ENCODE results near the gene SHISA8. TPM values are rescaled to one million over a fixed set of nuclear protein-coding genes. Genes with fewer than 3 reads are reported as not detected.

Gene SHISA8
- total RNA-seq, 1 experiment from 2014 or later: not detected

DNA sequence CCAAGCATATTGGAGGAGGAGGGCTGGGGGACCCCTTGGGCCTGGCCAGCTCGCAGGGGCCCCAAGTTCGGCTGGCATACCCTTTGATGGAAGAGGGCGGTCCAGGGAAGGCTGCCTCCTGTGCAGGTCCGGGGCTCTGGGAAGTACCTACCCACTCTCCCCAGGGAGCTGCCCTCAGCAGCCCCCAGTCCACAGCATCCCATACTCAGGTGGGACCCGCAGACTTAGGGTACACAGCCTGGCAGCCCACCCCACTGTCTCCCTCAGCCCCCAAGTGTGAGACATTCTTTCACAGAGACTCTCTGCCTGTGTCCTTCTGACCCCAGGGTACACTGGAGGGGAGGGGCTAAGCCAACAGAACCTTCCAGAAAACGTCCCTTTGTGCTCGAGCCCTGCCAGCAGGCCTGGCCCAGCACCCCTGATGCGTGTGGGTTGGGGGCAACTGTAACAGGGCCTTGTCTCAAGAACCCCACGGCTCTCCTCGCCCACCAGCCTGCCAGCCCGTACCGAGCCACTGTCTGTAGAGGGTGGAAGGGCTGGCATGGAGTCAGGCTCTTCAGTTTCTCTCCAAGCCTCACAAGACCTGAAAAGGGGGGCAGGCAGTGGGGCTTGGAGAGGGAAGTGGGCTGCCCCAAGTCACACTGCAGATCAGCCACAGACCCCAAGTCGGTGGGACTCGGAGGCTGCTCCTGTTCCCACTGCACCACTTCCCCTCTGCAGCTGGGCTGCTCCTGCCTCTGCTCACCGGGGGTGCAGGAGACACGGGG lies 18.7 kb upstream of the SHISA8 start:
- DNase-seq (ENCODE audit: low read depth): no peak

DNA sequence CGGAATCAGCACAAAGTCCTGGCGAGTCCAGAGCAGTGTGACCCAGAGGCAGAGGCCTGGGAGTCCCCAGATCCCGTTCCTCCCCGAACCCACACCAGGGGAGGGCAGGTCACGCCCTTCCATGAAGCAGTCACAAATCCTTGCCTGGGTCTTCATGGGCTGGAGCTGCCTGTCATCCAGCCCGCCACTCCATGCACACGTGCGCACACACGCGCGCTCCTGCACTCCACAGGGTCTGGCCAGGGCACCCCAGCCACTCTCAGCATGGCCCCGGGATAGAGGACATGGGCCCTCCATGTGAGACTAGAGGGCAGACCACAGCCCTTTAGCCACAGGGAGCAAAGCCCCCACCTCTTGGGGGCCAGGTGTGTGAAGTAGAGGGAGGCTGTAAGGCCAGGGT lies 17.5 kb upstream of the SHISA8 start:
- DNase-seq (ENCODE audit: low read depth): no peak

DNA sequence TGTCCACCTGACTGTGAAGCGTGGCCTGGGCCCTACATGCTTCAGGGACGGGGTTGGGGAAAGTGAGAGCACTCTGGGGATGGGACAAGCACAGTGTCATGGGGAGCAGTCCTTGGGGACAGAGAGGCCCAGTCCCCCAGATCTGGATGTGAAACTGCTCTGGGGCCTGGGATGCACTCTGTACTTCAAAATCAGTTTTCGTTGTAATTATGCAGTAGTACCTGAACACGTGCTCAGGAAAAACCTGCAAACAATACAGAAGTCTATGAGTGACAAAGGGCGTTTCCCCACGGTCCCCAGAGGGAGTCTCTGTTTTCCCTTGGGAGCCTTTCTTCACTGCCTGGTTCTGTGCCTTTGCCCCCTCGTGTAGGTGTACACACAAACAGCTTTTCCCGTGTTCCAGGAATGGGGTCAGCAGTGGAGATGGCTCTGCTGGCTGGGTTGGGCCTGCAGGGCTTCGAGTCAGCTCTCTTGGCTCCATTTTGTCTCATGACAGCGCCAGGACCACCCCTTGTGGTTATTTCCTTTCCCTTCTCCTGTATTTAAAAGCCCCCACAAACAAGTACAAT lies 16.9 kb upstream of the SHISA8 start:
- DNase-seq (ENCODE audit: low read depth): no peak

DNA sequence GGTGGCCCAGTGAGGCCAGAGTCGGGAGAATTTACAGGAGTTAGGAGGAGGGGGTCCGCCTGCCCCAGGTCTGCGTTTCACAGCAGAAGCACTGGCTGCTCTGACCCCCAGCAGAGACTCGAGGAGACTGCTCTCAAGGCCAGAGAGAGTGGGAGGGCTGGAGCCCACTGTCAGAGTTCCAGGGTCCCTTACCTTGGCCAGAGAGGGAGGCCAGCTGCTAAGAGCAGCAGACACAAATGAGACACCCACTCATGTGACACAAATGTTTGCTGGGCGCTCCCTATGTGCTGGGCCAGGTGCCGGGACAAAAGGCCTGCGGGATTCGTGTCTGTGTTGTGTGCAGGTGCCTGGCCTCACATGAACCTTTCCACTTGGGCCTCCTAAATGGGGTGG lies 14.5 kb upstream of the SHISA8 start:
- no peak for DNase-seq (ENCODE audit: low read depth)

DNA sequence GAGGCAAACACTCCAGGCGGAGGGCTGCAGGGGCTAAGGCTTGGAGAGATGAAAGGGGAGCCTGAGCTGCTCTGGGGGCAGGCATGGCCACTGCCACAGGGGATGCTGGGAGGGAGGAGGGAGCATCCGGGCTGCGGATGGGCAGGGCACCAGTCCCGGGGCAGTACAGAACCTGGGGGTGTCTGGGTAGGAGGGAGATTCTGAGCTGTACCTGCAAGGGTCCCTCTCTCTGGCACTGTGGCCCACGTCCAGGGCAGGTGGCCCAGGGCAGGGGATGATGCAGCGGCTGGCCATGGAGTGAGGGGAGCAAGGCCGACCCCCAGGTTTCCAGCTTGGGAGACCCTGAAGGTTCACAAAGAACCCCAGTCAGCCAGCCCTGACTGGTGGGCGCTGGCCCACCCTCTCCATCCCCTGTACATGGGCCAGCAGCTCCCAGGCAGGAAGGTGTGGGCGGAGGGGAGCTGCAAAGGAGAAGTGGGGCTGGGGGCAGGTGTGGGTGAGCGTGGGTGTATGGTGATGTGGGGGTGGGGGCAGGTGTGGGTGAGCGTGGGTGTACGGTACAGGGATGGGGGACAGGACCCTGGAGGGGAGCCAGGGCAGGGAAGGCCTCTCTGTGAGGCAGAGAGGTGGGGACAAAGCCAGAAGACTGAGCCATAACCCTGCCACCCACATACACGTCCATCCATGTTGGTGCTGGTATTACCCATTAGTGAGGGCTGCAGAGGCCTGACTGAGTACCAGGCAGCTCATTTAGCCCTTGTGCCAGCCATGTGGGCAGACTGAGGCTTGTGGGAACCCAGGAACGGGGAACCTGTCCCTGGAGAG lies 13.9 kb upstream of the SHISA8 start:
- DNase-seq (ENCODE audit: low read depth): no peak

- DNase-seq (ENCODE audit: low read depth): no peak
Measured at GRCh38 chr22:41927813-41928212, 12.9 kb upstream of the SHISA8 start.

GRCh38 chr22:41925783-41926460 lies 11.0 kb upstream of the SHISA8 start:
- DNase-seq (ENCODE audit: low read depth): no peak

- DNase-seq (ENCODE audit: low read depth): no peak
Measured at GRCh38 chr22:41923595-41924276, 8.9 kb upstream of the SHISA8 start.

DNA sequence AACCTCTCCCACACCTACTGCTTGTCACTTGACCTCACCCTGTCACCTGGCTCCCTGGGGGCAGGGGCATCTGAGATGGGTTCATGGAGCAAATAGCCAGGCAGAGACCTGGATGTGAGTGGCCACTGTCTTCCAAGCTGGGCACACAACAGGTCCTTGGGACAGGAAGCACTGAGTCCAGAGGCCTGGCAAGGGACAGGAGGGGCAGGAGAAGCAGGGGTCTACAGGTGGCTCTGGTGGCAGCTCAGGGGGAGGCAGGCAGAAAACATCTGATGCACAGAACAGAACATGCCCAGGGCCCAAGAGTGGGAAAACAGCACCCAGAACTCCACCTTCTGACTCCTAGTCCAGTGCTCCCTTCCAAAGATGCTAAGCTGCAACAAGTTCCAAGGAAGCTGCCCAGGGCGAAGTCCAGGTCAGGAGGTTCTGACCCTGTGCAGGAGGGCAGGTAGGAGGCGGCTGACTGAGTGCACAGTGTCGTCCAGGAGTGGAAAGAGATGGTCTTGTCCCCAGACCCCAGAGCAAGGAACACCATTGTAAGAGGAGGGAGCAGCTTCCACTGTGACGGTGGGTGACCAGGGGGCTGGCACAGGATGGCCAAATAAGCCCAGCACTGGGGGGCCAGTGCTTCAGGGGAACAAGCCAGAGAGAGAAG lies 8.2 kb upstream of the SHISA8 start:
- DNase-seq (ENCODE audit: low read depth): no peak

GRCh38 chr22:41922328-41922727 lies 7.5 kb upstream of the SHISA8 start:
- DNase-seq (ENCODE audit: low read depth): no peak

GRCh38 chr22:41920271-41920976 lies 5.5 kb upstream of the SHISA8 start:
- no peak for DNase-seq (ENCODE audit: low read depth)

DNA sequence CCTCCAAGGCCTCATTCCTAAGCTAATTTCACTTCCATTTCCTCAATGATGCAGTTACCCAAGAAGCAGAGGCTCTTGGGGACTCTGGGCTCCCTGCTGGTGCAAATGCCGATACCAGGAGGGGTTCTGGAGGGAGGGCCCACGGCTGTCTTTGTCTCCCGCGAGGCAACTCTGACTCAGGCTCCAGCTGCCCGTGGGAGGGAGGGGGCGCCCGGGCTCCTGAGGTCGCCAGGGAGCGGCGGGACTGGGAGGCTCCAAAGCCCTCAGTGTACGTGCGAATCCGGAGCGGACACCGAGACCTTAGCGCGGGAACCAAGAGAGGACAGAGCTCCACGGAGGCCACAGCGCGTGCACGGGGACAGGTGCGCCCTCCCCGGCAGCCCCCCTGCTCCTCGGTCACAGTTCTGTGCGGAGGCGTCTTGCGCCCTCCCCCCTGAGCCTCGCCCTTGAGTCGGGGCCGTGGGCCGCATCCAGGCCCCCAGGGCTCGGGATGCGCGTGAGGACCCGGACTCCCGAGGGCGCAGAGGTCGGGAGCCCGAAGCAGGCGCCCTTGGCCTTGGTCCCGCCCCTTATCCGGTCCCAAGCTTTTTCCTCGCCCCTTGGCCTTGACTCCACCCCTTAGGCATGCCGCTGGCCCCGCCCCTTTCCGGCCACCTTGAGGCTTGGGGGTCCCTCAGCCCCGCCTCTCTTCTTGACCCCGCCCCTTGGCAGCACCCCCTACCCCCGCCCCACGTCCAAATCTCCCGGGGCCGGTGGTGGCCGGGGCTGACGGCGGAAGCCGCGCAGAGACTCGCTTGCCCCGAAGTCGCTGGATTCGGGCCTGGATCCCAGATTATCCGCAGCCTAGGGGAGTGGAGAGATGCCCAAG lies 4.7 kb upstream of the SHISA8 start:
- peak; percentile 23 for DNase-seq (ENCODE audit: low read depth)

GRCh38 chr22:41917903-41918791 lies 3.3 kb upstream of the SHISA8 start:
- DNase-seq (ENCODE audit: low read depth): peak; percentile 35

GRCh38 chr22:41917375-41917902 lies 2.6 kb upstream of the SHISA8 start:
- DNase-seq (ENCODE audit: low read depth): no peak

- DNase-seq (ENCODE audit: low read depth): no peak
Measured at GRCh38 chr22:41916745-41917358, 2.0 kb upstream of the SHISA8 start.

- DNase-seq (ENCODE audit: low read depth): no peak
Measured at GRCh38 chr22:41915786-41916493, 1.1 kb upstream of the SHISA8 start.

DNA sequence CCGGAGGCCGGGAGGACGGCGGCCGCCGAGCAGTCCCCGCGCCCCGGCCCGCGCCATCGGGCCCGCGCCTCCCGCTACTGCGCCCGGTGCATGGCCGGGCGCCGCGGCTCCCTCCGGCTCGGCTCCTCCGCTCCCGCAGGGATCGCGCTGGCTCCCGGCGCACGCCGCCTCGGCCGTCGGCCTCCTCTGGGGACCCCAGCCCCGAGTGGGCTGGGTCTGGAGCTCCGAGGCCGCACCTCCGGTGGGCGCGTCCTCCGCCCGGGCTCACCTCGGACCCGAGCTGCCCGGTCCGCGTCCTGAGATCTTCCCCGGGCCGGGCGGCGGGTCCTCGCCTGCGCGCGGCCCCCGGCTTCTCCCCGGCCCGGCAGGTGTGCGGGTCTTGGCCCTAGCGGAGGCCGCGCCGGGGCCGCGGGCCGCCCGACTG lies 251 bp downstream of the SHISA8 start:
- DNase-seq (ENCODE audit: low read depth): no peak
